ENCODE measurements around the gene ARL3. TPM values are rescaled to one million over a fixed set of nuclear protein-coding genes. Genes with fewer than 3 reads are reported as not detected.
A peak's percentile ranks its signal among the peaks of the same experiment; 100 is the strongest.
"Not testable (repeated sequence)": the region's sequence is repeated elsewhere in the genome, so short reads cannot be mapped to it uniquely, and the experiment has no call there.

ARL3 gene, protein sequence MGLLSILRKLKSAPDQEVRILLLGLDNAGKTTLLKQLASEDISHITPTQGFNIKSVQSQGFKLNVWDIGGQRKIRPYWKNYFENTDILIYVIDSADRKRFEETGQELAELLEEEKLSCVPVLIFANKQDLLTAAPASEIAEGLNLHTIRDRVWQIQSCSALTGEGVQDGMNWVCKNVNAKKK
- 15.4 TPM for total RNA-seq
- long read RNA-seq, transcript ARL3-201 (6 exons, 3,844 nt) = major isoform, 18 of 20 reads
- long read RNA-seq, partial matches to known transcripts = 1 of 20 reads
- long read RNA-seq, other reads (novel, unspliced or antisense) = 1 of 20 reads

GRCh38 chr10:102713814-102714620 lies at the start of gene ARL3:
Gene ARL3, minus strand, starts transcription at chr10:102714397. Its CDS starts 122 bp downstream, at chr10:102714275.
- DNase-seq (ENCODE audit: missing footprints) (peak; percentile 99), ATAC-seq (peak; percentile 99)
- intact Hi-C loops (cut with DNase I) = loop anchor here (2.0 to 5.0 kb wide), 2 partner anchors 37 to 71 kb away; no protein-coding TSS in a partner anchor

DNA sequence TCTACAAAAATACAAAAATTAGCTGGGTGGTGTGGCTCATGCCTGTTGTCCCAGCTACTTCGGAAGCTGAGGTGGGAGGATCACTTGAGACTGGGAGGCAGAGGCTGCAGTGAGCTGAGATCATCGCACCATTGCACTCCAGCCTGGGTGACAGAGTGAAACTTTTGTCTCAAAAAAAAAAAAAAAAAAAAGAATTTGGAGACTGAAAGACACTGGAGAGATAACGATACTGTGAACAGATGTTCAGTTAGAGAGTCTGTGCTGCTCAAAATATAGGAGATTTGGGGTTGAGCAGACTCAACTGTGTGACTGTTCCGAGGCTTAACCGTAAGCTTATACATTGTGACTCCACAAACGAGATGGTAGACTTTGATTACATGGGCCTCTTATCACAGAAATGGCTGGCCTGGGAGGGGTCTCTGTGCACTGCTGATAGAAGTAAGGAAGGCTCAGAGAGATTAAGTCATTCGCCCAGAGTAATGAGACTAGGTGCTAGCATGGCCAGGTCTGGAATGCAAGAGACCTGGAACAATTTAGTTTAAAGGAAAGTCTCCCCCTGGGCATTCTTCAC lies 48.9 kb upstream of the ARL3 start:
- intact Hi-C loops (cut with DNase I) = no loop called here
- ATAC-seq (peak; percentile 78), DNase-seq (ENCODE audit: missing footprints) (no peak)

DNA sequence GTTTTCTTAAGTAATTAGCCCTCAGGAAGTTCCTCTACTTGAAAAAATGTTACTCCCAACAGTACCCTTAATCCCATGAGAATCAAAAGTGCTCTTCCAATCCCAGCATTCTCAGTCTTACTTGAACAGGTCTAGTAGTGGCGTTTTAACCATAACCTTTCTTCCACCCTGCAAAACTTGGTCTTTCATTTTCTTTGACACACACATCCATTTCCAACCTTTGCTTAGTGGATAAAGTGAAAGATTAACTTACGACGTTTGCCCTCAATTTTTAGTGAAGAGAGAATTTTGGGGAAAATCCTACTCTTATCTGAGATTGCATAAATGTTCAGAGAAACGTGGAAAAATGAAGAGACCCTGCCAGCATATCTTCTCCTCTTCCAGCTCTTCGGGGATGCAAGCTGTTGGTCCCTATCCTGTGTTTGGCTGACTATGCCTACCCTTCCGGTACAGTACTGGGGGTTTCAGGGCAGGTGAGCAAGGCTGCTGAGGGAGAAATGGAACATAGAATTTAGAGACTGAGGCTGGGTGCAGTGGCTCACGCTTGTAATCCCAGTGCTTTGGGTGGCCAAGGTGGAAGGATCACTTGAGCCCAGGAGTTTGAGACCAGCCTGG lies 48.3 kb upstream of the ARL3 start:
- ATAC-seq (peak; percentile 49), DNase-seq (ENCODE audit: missing footprints) (no peak)
- intact Hi-C loops (cut with DNase I) = no loop called here

GRCh38 chr10:102761981-102762380 lies 47.8 kb upstream of the ARL3 start:
- ATAC-seq (no peak), DNase-seq (ENCODE audit: missing footprints) (no peak)
- intact Hi-C loops (cut with DNase I) = no loop called here

- no peak for ATAC-seq
- intact Hi-C loops (cut with DNase I) = no loop called here
- no peak for DNase-seq (ENCODE audit: missing footprints)
Measured at GRCh38 chr10:102759497-102760210, 45.5 kb upstream of the ARL3 start.

DNA sequence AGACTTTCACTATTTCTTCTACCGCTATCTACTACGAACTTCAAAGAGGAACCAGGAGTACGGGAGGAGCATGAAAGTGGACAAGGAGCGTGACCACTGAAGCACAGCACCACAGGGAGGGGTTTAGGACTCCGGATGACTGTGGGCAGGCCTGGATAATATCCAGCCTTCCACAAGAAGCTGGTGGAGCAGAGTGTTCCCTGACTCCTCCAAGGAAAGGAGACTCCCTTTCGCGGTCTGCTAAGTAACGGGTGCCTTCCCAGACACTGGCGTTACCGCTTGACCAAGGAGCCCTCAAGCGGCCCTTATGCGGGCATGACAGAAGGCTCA lies 44.7 kb upstream of the ARL3 start:
- DNase-seq (ENCODE audit: missing footprints); ATAC-seq; intact Hi-C loops (cut with DNase I): not testable (repeated sequence)

DNA sequence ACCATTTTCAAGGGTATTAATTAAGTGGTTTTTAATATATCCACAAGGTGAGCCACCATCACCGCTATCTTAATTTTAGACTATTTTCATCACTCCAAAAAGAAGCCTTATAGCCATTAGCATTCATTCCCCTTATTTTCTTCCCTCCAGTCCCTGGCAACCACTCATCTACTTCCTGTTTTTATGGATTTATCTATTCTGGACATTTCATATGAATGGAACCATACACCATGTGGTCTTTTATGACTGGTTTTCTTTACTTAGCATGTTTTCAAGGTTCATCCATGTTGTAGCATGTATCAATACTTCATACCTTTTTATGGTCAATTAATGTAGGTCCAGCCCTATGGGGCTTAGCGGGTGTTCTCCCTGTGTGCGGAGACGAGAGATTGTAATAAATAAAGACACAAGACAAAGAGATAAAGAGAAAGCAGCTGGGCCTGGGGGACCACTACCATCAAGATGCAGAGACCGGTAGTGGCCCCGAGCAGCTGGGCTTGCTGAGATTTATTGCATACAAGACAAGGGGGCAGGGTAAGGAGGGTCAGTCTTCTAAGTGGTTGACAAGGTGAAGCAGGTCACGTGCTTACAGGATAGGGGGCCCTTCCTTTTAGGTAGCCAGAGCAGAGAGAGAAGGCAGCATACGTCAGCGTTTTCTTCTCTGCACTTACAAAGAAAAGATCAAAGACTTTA lies 44.2 kb upstream of the ARL3 start:
- DNase-seq (ENCODE audit: missing footprints) = no peak
- no peak for ATAC-seq
- intact Hi-C loops (cut with DNase I) = no loop called here

DNA sequence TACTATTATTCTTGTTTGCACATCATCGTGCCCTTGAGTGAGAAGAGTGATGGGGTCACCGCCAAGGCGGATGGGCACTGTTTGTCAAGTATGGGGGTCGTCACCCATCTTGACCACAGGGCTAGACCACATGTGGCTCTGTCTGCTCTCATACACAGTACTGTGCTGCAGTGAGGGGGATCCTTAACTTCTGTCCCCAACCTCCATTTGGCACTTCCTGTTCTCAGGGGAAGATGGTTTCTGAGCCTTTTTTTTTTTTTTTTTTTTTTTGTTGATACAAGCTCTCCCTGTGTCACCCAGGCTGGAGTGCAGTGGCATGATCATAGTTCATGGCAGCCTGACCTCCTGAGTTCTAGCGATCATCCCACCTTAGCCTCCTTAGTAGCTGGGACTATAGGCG lies 43.1 kb upstream of the ARL3 start:
- intact Hi-C loops (cut with DNase I) = no loop called here
- ATAC-seq (no peak), DNase-seq (ENCODE audit: missing footprints) (no peak)

- DNase-seq (ENCODE audit: missing footprints) = no peak
- intact Hi-C loops (cut with DNase I) = loop anchor here (5.0 kb wide), 1 partner anchor 59 kb away; no protein-coding TSS in a partner anchor
- no peak for ATAC-seq
Measured at GRCh38 chr10:102753718-102754117, 39.5 kb upstream of the ARL3 start.

- DNase-seq (ENCODE audit: missing footprints) (no peak), ATAC-seq (peak; percentile 70)
- intact Hi-C loops (cut with DNase I) = loop anchor here (5.0 kb wide), 1 partner anchor 59 kb away; no protein-coding TSS in a partner anchor
Measured at GRCh38 chr10:102752934-102753664, 38.9 kb upstream of the ARL3 start.

- DNase-seq (ENCODE audit: missing footprints) = no peak
- peak; percentile 24 for ATAC-seq
- intact Hi-C loops (cut with DNase I) = loop anchor here (5.0 kb wide), 1 partner anchor 60 kb away; no protein-coding TSS in a partner anchor
Measured at GRCh38 chr10:102752266-102752930, 38.2 kb upstream of the ARL3 start.

DNA sequence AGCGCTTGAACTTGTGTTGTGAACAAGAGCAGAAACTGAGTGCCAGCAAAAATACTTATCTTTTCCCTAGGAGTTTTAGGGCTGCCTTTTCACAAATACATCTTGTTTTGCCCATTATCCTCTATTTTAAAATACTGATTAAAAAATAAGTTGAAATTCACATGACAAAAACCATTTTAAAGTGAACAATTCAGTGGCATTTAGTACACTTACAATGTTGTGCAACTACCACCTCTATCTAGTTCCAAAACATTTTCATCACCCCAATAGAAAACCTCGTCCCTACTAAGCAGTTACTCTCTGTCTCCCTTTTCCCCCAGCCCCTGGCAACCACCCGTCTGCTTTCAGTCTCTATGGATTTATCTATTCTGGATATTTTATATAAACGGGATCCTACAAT lies 31.0 kb upstream of the ARL3 start:
- DNase-seq (ENCODE audit: missing footprints) (no peak), ATAC-seq (no peak)
- intact Hi-C loops (cut with DNase I) = loop anchor here (2.0 to 10.0 kb wide), 2 partner anchors 30 to 490 kb away; no protein-coding TSS in a partner anchor

DNA sequence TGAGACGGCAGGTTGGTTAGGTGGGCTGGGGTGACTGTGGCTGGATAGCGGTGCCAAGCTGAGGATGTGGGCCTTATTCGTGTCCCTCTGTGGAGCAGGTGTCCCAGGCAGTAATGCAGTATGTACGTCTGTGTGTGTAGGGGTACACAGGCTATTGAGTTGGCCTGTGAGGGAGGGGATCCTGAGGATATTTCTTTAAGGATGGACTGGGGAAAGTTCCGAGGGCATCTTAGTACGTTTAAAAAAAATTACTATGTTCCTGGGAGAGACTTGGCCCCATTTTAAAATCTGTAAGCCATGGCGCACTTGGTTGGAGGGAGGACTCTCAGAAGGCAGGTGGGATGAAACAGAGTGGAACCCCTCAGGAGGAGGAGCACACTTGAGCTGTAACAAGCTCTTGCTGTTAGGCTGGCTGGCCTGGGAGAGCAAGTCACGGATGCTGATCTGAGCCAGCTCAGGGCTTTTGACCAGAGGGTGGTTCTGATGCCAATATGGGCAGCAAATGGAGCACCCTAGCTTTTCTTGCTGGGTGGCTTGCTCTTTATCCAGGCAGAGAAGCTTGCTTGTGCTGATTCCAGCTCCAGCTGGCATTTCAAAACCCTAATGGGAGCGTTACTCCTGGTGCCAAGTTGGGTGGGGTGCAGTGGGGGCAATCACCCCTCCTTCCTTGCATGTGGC lies 30.3 kb upstream of the ARL3 start:
- ATAC-seq = no peak
- intact Hi-C loops (cut with DNase I) = loop anchor here (2.0 to 10.0 kb wide), 3 partner anchors 30 to 490 kb away; no protein-coding TSS in a partner anchor
- DNase-seq (ENCODE audit: missing footprints) = no peak

GRCh38 chr10:102743588-102744373 lies 29.6 kb upstream of the ARL3 start, which contains the start of gene WBP1L:
Gene WBP1L, plus strand, starts transcription at chr10:102743948. Its CDS starts 106 bp downstream, at chr10:102744054.
- DNase-seq (ENCODE audit: missing footprints) = peak; percentile 96
- ATAC-seq = peak; percentile 99
- intact Hi-C loops (cut with DNase I) = loop anchor here (2.0 to 10.0 kb wide), 4 partner anchors 31 to 491 kb away; partner anchors contain the start of gene BORCS7

DNA sequence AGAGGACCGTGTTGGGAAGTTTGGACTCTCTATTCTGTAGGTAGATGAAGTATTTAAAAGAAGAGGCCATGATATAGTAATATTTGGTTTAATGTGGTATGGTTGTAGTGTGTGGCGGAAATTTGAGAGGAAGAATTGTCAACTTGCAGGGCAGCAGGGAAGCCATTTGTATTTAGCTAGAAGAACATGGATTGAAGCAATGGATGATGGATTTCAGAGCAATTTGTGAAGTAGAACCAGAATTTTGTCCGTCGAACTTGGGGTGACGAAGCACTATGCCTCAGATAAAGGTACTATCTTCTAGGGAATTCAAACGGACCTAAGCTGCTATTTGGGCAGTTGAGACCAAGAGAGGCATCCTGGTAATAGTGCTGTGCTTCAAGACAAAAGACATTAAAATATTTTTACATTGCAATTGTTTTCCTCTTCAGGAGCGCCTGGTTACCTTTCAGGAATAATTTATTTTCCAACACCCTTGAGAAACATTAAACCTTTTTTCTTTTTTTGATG lies 28.9 kb upstream of the ARL3 start:
- ATAC-seq = no peak
- intact Hi-C loops (cut with DNase I) = loop anchor here (2.0 to 10.0 kb wide), 3 partner anchors 74 to 492 kb away; partner anchors contain the start of gene BORCS7
- DNase-seq (ENCODE audit: missing footprints) = no peak
